Embryonic facial prominence (tissue), 1 donor: ENCODE data around the gene PHAF1.

Source experiments
- DNase-seq: peaks from one replicate; pipeline ENCODE4 v3.0.0-alpha.2; 2016; ENCODE audit errors: extremely low spot score

PHAF1 gene

DNA sequence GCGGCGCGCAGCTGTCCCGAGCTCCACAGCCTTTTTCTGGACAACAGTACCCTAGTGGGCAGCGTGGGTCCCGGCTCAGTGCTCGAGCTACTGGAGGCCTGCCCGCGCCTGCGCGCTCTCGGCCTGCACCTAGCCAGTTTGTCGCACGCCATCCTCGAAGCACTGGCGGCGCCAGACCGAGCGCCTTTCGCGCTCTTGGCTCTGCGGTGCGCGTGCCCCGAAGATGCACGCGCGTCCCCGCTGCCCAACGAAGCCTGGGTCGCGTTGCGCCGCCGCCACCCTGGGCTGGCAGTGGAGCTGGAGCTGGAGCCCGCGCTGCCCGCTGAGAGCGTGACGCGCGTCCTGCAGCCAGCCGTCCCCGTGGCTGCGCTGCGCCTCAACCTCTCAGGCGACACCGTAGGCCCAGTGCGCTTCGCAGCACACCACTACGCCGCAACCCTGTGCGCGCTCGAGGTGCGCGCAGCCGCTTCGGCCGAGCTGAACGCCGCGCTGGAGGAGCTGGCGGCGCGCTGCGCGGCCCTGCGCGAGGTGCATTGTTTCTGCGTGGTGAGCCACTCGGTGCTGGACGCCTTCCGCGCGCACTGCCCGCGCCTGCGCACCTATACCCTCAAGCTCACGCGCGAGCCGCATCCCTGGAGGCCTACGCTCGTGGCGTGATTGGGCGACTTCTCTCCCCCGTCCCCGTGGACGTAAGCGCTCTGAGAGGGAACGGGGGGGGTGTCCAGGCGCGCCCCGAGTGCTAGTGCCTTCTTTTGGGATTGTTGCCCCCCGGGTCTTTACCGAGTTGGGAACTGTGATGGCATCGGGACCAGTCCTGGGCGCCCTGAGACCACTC, 53.6 kb downstream of the PHAF1 start:
- no peak for DNase-seq

DNA sequence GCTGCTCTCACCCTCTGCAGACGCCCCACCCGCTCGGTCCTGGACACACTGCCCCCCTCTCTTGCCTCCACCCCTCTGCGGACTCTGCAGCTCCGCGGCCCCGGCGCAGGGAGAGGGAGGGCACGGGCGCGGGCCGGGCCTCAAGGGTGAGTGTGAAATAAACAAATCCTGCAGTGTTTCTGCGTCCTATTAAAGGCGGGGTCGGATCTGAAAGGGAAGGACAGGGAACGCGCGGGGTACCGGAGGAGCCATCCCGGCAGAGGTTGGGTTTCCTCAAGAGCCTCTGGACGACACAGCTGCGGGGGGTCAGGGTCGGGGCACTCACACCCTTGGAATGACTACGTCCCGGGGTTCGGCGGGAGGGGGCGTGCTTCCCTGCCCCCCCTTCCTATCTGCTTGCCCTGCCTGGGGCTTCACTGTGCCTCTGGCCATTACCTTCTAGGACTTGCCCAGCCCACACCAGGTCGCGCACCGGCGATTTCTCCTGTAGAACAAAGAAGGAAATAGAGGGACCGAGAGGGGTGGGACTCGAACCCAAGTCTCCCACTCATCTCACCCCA, 54.3 kb downstream of the PHAF1 start:
- no peak for DNase-seq

DNA sequence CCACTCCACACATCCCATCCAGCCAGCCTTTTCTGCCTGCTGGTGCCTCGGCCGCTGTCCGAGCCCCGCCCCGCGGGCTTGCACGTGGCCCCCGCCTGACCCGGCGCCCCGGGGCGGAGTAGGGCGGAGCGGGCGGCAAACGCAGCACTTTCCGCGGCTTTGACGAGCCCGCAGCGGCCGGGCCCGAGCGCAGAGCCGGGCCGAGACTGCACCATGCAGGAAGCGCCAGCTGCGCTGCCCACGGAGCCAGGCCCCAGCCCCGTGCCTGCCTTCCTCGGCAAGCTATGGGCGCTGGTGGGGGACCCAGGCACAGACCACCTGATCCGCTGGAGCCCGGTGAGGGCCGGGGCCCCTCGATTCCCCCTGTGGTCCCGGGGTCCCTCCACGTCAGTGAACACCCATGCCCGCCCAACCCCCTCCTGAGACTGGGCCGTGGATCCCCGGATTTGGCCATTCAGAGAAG, 54.9 kb downstream of the PHAF1 start, which contains the start of gene HSF4:
Gene HSF4, plus strand, starts transcription at position 147 of the 463 bp plus-strand sequence. Its CDS starts 67 bp downstream, at position 214.
- no peak for DNase-seq

DNA sequence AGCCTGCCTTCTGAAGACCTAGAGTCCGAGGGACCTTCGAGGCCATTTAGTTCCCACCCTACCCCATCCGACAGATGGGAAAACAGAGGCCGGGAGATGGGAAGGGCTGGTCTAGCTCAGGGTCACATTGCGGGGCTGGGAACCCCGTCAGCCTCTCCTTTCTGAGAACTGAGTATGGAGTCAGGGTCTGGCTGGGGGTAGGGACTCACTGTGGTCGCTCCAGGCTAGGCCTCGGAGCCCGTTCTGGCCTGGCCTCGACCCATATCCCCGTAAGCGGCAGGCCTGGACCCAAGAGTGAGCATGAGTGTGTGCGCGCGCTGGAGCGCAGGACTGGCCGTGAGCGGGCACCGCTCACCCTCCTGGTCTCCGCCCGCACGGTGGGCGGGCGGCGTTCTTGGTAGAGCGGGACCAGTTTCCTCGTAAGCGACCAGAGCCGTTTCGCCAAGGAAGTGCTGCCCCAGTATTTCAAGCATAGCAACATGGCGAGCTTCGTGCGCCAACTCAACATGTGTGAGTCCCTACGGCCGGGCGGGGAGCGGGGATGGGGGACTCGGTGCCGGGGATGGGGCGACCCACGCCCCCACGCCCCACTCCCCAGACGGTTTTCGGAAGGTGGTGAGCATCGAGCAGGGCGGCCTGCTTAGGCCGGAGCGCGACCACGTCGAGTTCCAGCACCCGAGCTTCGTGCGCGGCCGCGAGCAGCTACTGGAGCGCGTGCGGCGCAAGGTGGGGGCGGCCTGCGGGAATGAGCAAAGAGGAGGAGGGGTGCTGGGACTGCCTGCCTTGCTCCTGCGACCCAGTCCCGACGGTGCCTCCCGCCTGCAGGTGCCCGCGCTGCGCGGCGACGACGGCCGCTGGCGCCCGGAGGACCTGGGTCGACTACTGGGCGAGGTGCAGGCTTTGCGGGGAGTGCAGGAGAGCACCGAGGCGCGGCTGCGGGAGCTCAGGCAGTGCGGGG, 55.7 kb downstream of the PHAF1 start:
- no peak for DNase-seq

DNA sequence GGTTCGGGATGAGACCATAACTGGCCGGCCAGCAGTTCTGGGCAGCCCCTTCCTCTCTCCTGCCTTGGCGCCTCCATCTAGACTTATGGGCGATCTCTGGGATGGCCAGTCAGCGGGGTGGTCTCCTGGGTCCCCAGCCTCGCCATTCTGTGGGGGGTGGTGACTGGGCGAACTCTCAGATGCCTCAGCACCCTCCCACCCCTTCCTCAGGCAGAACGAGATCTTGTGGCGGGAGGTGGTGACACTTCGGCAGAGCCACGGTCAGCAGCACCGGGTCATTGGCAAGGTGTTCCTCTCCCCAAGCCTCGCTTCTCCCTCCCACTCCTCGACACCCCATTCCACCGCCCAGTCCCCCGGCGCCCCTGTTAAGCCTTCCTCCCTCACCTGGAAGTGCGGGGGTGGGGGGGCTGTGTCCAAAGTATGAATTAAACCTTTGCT, 56.4 kb downstream of the PHAF1 start:
- DNase-seq = no peak

DNA sequence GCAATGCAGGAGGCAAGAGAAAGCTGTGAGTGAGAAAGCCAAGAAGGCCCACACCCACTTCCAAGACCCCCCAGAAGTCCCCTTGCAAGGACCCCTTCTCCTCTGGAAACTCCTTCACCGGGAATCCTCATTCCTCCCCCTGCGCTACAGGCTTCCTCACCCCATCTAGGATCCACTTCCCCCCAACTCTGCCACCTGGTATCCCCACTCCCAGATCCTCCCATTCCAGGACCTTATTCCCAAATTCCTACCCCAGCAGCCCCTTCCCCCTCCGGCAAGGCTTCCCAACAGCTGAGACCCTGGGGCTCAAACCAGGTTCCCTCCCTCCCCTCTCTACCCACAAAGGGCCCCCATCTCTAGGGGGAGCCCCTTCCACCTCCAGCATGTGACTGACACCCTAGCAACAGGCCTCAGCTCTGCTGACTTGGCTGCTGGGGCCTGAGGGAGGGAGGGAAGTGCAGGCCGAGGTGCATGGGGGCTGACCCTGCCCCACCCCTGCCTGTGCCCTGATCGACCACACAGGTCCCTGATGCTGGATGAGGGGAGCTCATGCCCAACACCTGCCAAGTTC, 56.9 kb downstream of the PHAF1 start:
- no peak for DNase-seq

DNA sequence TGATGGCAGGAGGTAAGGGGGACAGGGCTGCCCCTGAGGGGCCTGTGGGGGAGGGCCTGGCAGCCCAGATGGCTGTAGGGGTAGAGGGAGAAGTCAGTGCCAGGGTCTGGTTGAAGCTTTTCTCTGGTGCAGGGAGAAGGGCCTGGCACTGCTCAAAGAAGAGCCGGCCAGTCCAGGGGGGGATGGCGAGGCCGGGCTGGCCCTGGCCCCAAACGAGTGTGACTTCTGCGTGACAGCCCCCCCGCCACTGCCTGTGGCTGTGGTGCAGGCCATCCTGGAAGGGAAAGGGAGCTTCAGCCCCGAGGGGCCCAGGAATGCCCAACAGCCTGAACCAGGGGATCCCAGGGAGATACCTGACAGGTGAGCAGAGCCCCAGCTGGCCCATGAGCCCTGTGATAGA, 57.8 kb downstream of the PHAF1 start:
- no peak for DNase-seq

DNA sequence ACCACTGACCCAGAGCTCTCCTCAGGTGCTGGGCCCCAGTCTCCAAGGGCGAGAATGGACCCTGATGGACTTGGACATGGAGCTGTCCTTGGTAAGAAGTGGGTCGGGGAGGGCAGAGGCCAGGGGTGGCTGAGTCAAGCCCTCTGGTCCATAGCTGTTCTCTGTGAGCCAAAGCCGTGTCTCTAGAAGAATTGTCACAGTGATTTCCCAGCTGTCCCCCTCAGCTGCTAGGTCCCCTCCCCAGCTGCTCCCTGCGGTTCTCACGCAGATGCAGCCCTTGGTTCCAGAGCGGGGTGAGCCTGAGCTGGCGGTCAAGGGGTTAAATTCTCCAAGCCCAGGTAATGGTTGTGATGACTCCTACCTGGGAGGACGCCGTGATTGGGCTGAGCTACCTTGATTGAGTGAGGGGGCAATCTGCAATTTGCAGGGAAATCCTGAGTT, 59.3 kb downstream of the PHAF1 start:
- no peak for DNase-seq

DNA sequence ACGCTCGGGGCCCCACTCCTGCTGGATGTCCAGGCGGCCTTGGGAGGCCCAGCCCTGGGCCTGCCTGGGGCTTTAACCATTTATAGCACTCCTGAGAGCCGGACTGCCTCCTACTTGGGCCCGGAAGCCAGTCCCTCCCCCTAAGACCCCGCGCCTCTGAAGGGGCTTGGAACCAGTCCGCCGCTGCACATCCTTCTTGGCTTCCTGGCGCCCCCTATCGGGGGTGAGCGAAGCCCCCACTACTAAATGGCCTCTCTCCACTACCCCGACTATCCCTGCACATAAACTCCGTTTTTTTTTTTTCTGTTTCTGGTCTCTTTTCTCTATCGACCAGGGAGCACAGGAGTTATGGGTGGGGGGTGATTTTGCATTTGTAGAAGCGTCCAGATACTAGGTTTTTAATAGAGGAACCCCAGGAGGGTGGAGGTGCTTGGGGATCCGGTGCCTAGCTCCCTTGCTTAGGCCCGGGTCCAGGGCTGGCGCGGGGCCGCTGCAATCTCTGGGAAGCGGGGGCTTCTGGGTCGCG, 60.0 kb downstream of the PHAF1 start:
- no peak for DNase-seq

DNA sequence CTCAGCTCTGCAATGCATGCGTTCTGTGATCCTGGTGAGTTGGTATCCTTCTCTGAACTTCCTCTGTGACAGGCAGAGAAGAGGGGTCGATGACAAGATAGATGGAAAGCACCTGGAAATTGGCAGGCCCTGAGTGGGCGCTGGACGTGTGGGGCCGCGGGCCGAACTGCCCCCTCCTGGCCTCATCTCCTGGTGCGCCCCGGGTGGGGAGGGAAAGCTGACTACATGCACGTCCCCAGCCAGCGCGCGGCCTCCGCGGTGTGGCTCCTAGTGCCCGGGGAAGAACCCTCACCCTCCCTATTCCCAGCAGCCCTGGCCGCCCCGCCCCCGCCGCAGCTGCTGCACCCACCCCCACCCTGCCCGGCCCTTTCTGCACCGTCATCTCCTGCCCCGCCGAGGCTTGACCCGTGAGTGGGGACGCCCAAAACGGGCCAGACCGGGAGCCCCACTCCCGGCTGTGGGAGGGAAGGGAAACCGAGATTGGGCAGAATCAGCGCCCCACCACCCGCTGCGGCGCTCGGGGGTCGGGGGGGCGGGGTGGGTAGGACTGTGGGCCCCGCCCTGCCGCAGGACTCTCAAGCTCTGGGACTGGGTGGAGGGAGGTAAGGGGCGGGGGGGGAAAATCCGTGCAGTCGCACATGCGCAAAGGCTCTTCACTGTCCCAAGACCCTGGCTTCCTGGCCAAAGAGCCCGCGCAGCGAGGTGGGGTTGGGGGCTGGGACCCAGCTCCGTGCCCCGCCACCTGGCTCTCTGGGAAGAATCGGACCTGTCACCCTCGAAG, 60.6 kb downstream of the PHAF1 start, which contains the start of gene NOL3:
Gene NOL3, plus strand, starts transcription at position 371 of the 781 bp plus-strand sequence.
- DNase-seq = no peak

DNA sequence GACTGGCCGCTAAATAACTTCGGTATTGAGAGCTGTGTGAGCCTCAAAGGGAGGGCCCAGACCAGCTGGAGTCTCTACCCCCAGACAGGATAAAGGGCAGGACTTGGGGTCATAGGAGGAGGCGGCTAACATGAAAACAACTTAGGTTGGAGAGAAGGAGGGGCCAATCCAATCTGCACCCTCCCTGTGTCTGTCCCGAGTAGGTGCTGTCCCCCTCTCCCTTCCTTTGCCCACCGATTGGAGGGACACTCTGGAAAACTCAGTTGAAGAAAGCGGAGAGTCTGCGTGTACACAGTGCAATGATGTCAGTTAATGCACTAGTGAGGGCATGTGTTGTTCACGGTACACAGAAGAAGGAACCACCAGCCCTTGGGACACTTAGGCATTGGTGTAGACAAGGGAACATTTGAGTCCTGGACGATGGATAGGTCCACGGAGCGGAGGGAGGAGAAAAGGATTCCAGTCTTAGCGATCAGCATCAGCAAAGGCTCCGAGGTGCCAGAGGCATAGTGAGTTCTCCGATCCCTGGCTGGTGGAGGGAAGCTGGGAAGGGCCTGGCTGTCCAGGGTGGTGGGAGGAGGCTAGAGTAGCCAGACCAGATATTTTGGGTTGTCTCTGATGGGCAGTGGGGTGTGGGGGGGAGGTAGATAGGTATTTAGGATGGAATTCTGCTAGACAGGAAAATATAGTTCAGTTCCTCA, 61.4 kb downstream of the PHAF1 start:
- DNase-seq = no peak

DNA sequence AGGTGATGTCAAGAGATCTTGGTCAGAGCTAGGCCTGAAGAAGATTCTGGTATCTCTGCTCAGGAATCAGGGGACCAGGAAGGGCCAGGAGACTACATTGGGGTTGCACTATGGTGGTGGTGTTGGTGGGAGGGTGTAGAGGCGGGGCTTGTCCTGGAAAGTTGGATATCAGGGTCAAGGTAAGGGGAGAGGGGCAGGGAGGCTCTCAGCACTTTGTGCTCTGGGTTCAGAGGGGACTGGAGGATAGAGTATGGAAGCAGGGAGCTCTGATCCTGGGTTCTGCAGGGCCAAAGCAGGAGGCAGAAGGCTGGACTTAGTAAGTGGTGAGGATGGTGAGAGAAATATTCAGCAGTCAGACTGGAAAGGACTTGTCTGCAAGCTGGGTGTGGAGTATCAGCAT, 63.6 kb downstream of the PHAF1 start:
- DNase-seq = no peak

DNA sequence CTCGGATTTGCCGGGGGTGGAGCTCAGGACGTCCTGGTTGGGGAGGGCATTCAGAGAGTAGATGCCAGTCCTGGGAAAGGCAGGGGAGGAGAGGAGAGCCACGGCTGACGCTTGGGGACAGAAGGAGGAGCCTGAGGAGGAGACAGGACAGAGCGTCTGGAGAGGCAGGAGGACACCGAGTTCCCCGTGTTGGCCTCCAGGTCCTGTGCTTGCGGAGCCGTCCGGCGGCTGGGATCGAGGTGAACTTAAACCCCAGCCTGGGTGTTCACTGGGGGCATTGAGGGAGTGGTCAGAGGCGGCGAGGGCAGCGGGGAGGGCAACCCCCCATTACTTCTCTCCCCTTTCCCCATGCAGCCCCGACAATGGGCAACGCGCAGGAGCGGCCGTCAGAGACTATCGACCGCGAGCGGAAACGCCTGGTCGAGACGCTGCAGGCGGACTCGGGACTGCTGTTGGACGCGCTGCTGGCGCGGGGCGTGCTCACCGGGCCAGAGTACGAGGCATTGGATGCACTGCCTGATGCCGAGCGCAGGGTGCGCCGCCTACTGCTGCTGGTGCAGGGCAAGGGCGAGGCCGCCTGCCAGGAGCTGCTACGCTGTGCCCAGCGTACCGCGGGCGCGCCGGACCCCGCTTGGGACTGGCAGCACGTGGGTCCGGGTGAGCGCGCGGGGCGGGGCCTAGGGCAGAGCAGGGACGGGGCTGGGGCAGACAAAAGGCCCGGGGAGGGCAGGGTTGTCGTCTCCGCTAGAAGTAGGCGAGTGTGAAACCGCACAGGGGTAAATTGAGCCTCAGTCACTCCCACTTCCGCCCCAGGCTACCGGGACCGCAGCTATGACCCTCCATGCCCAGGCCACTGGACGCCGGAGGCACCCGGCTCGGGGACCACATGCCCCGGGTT, 64.3 kb downstream of the PHAF1 start:
- no peak for DNase-seq

DNA sequence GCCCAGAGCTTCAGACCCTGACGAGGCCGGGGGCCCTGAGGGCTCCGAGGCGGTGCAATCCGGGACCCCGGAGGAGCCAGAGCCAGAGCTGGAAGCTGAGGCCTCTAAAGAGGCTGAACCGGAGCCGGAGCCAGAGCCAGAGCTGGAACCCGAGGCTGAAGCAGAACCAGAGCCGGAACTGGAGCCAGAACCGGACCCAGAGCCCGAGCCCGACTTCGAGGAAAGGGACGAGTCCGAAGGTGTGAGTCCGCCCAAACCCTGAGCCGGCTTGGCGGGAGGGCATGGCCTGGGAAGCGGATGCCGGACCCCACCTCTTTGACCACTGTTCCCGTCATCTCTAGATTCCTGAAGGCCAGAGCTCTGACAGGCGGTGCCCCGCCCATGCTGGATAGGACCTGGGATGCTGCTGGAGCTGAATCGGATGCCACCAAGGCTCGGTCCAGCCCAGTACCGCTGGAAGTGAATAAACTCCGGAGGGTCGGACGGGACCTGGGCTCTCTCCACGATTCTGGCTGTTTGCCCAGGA, 65.0 kb downstream of the PHAF1 start:
- DNase-seq = no peak

DNA sequence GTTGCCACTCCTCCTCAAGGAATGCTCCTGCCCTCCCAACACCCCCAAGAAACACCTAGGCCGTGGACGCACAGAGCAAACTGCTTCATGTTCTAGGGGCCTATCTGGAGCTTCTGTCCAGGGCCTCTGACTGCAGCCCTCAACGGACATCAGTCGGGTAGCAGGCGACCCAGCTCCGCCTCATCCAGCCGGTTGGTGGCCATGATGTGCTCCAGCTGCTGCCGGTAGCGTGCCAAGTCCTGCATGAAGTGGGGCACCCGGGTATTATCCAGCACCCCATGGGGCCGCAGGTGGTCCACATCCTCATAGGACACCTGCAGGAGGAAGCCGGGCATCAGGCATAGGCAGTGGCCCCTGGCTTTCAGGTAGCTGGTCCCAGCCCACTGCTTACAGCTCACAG, 66.9 kb downstream of the PHAF1 start:
- no peak for DNase-seq

DNA sequence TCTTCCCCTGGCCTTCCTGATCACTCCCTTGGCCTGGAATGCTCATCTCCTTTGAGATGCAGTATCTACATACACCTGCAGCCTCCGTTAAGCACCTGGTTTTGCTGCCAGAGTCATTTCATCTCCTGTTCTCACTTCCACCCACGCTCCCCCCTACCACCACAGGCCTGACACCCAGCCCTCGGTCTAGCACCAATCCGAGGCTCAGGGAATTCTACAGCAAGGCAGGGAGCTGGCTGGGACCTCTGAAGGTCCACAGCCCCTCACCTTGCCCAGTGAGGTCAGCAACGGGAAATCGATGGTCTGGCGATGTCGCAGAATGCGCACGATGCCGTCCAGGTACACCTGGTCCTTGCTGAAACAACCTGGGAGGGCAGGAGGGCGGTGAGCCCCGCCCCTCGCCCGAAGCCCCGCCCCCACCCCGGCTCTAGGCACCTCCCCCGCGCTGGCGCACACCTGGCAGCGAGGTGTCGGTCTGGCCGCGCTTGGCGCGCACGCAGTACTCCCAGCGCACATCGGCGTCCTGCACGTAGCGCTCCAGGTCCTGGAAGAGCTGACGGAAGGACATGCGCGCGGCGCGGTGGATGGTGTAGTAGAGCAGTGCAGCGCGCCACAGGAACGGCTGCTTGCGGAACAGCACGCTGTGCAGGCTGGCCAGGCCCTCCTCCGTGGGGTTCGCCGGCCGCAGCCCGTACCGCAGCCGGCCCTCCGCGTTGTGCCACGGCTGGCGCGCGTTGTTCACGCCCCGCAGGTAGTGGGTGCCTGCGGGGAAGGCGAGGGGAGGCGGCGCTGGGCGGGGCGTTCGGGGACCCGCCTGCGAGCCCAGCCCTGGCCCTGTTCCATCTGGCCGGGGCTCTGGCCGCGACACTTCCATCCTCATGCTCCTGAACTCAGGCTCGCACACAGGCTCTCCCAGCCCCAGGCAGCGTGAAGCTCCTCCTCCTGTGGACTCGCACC, 68.3 kb downstream of the PHAF1 start:
- DNase-seq = peak; percentile 58

DNA sequence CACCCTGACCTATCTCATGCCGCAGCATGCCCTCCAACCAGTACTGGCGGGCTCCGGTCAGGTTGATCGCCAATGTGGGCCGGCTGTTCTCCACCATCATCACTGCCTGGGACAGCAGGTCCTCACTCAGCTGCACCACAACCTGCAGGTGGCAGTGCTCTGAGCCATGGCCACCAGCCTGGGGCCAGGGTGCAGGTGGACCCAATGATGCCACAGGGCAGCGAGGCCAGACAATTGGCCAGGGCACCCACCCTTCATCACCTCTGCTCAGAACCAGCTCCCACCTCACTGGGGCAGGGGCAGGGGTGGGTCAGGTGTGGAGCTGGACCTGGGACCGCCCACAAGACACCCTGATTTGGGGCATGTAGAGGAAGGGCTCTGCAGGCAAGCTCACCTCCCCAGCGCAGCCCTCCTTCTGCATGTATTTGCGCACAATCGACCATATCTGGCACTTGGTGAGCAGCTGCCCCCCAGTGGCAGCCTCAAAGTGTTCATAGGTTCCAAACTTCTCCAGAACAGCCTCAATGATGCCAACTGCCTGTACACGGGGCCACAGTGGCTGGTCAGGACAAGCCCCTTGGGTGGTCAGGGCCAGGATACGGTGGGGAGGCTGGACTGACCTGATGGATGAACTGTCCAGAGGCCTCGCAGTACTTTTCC, 69.8 kb downstream of the PHAF1 start:
- DNase-seq = no peak
